Stimulated activated CD4-positive, alpha-beta T cell treated with anti-CD3 and anti-CD28 coated beads, Interleukin-15, amount 100 ng/mL, for 1 hour (primary cell): ENCODE data around the gene ABCA10.
"Not testable (repeated sequence)": the region's sequence is repeated elsewhere in the genome, so short reads cannot be mapped to it uniquely, and the experiment has no call there.

Source experiments
- DNase-seq, 2 donors: peaks; one replicate each; pipeline ENCODE4 v3.0.0-alpha.2; 2020; ENCODE audit warnings: low read depth in 1 of 2, low spot score in 1 of 2

Gene ABCA10

GRCh38 chr17:69231521-69231920, 2.9 kb upstream of the ABCA10 start:
- DNase-seq = no peak

- DNase-seq = no peak
These were observed 2.3 kb upstream of the ABCA10 start for GRCh38 chr17:69230939-69231338.

GRCh38 chr17:69228018-69228417, 606 bp downstream of the ABCA10 start:
- DNase-seq = no peak

DNA sequence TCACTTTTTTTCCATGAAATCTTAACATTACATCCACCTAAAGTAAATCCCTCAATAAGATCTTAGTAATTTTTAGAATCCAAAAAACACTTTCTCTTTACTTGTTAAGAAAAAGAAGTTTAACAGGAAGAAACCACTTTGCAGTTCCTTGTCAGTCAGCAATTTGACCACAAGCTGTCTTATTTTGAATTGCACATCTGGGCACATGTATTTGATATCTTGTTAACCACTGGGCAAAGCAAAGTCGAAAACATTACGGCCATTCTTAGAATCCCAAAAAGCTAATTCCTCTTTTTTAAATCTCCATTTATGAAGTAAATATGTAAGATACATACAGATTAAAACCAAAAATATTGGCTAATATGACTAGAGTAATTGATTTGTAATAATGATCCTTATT, 1.1 kb downstream of the ABCA10 start:
- DNase-seq = no peak

DNA sequence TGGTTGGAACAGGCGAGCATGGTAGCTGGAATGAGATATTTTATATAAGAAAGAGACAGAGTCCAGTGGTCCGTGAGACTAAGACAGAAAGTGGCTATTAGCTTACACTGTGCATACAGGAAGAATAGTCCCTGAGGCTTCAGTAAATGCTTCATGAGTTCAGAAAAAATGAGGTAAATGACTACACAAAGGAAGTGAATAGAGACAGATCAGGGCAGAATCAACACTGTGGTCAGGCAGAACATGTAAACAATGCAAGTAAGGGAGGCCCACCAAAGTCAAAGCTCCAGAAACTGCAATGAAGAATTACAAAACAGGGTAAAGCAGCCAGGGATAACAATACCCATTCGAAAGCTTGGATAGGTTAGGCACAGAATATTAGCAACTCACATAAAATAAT, 4.8 kb downstream of the ABCA10 start:
- no peak for DNase-seq

DNA sequence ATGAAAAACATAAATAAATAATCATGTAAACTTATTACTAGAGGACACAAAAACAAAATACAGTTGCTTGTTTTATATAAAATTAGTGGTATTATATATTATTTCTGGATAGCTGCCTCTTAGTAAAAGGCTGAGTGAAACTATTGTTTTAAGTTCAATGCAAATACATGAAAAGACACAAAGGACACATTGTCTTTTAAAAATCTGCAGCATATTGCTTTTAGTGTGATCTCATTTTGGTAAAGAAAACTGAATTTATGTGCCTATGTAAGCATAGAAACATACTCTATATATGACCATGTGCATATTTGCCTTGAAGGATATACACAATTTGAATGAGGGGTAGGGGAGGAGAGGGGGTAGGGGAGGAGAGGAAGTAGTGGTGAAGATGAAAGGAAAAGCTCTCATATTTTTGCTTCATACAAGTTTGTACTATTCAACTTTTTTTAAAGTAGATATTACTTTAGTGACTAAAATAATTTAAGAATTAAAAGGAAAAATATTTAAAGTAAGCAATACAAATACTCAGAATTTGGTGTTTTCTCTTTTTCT, 5.8 kb downstream of the ABCA10 start:
- no peak for DNase-seq

DNA sequence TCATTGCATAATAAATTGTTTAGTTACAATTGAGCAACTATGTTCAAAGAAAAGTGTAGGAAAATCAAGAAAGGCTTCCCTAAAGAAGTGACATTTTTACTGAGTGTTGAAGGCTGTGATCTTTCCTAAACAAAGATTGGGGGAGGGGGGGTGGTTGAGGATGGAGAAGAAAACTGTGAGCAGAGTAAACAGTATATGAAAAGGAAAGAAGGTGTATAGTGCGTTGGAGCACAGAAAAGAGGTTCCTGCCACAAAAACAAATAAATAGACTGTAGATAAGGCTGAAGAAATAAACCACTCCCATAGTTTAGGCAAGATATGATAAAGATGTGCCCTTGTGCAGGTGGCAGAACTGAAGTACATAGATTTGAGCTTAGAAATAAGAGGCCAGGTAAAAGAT, 8.5 kb downstream of the ABCA10 start:
- no peak for DNase-seq

GRCh38 chr17:69218986-69219385, 9.6 kb downstream of the ABCA10 start:
- DNase-seq = no peak

- DNase-seq = no peak
These were observed 15.4 kb downstream of the ABCA10 start for GRCh38 chr17:69213059-69213813.

GRCh38 chr17:69208640-69209039, 20.0 kb downstream of the ABCA10 start:
- no peak for DNase-seq

DNA sequence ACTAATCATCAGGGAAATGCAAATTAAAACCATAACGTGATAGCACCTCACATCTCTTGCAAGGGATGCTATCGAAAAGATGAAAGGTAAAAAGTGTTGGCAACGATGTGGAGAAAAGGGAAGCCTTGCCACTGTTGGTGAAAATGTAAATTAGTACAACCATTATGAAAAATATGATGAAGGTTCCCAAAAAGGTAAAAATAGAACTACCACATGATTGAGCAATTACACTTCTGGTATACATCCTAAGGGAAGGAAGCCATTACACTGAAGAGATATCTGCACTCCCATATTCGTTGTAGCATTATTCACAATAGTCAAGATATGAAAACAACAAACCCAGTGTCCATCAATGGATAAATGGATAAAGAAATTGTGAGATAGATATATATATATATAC, 21.5 kb downstream of the ABCA10 start:
- no peak for DNase-seq

- no peak for DNase-seq
These were observed 30.4 kb downstream of the ABCA10 start for GRCh38 chr17:69198238-69198637.

DNA sequence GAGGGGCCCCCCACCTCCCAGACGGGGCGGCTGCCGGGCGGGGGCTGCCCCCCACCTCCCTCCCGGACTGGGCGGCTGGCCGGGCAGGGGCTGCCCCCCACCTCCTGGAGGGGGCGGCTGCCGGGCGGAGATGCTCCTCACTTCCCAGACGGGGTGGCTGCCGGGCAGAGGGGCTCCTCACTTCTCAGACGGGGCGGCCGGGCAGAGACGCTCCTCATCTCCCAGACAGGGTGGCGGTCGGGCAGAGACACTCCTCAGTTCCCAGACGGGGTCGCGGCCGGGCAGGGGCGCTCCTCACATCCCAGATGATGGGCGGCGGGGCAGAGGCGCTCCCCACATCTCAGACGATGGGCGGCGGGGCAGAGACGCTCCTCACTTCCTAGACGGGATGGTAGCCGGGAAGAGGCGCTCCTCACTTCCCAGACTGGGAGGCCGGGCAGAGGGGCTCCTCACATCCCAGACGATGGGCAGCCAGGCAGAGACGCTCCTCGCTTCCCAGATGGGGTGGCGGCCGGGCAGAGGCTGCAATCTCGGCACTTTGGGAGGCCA, 32.4 kb downstream of the ABCA10 start:
- DNase-seq = not testable (repeated sequence)

GRCh38 chr17:69192754-69193153, 35.9 kb downstream of the ABCA10 start:
- DNase-seq = no peak

DNA sequence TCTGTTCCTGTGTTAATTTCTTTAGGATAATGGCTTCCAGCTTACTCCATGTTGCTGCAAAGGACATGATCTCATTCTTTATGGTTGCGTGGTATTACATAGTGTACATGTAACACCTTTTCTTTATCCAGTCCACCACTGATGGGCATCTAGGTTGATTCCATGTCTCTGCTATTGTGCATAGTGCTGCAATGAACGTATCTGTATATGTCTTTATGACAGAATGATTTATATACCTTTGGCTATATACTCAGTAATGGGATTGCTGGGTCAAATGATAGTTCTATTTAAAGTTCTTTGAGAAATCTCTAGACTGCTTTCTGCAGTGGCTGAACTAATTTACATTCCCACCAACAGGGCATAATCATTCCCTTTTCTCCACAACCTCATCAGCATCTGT, 39.8 kb downstream of the ABCA10 start:
- DNase-seq = no peak

DNA sequence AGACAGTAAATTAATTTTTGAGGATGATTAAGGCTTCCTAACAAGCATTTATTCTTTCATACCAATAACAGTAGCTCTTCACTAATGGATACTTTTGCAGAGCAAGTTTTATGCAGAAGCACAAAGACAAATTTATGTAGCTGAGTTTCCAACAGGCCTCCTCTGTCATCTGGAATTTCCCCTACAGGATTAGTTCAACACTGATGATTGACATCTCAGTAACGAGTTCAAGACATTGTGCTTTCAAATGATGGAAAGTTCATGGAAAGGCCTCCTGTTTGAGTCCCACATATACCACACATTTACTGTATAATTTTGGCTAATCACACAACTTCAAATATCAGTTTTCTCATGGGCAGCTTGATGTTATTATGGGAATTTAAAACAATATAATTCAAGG, 40.6 kb downstream of the ABCA10 start:
- DNase-seq = no peak

DNA sequence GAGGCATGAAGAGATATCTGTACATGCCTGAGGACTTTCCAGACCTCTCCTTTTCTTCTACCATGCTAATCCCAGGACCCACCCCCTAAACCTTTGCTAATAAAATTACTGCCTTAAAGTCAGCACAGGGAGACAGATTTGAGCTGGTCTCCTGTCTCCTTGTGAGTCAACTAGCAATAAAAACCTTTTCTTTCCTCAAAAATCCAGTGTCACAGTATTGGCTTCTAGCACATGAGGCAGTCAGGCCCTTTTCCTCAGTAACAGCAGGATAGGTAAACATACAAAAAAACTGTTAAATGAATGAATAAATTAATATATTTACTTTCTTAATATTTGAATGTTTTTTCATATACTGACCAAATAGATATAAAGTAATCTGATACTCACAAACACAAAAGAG, 41.3 kb downstream of the ABCA10 start:
- no peak for DNase-seq

DNA sequence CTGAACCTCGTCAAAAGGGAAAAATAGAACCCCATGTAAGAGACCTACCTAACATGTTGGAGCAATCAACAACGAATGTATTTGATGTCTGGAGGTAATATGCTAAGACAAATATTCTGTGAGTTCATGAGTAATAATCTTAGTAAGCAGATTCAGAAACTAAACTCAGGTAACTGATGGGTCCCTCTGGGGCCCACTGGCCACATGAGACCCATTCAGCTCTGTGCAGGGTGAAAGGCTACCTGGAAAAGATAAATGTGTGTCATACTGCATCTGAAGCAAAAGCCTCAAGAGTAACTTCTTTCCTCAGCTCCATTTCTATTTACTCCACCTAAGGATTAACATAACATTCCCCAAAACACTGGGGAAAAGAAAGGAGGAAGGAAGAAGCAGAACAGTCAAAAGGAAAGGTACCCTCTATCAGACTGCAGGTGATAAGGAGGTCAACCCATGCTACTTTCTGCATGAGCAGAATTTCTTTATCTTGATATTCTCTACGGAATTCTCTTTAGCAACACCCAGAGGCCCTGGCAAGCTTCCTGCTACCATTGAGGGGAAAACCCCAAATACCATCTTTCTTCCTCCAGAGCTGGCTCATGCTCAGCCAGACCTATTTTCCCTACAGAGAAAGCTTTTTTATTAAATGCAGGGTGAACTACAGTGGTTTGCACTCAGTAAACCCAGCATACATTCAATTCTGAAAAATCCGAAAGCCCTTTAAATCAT, 49.2 kb downstream of the ABCA10 start:
- DNase-seq = no peak

DNA sequence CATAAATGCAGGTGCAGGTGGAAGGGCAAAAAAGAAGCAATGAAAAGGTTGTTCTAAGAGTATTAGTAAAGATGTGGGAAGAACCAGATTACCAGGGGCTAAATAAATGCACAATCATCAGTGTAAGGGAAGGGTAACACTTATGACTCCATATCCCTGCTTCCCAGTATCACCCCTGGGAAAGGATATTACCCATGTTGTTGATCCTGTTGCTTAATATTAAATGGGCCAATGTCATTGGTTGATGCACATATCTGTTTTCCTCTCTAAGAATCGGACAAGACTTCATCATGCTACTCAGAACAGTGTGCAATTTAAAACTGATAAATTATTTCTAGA, 52.2 kb downstream of the ABCA10 start:
- DNase-seq = no peak

- DNase-seq = no peak
These were observed 52.8 kb downstream of the ABCA10 start for GRCh38 chr17:69175625-69176456.

DNA sequence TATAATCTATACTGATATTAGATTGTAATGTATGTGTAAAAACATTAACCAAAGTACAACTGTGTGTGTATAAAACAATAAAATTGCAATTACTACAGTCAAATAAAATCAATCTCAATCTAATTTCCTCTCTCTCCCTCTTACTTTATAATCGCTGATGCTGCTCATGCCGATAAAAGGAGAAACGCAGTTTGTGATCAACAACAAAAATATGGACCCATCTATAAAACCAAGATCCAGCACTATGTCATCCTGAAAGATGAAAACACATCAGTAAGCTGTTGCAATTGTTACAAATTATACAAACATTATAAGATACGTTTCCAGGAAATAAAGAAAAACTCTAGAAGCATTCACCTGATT, 53.4 kb downstream of the ABCA10 start:
- DNase-seq = no peak

GRCh38 chr17:69173118-69173517, 55.5 kb downstream of the ABCA10 start:
- no peak for DNase-seq
